ENCODE data around the gene ZNRF2. TPM values are rescaled to one million over a fixed set of nuclear protein-coding genes. Genes with fewer than 3 reads are reported as not detected.

ZNRF2 gene
- total and polyA plus RNA-seq, 5 experiments from 2014 or later: 1.1 to 29.4 (median 2.3) TPM

DNA sequence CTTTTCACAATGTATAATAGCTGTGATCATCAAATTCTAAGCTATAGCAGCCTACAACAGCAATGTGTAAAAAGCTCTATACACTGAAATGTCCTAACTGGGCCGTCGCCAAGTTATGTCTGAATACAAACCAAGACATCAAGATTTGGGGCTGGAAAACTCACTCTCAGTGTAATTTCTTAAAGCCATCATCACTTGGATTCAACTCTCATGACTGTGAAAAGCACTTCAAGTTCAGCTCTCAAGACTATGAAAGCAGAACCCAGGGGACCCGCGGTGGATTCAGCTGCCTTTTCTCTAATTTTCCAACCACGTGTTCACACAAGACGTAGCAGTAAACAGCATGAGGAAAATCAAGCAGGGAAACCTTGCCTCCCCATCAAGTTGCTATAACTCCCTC is 15.8 kb upstream of the ZNRF2 start:
- Mint-ChIP-seq H3K9me3 (no peaks in the 10 kb centered on the region), H3K4me1 (peaks cover 0 to 1% (median 0%) of the 10 kb centered on the region in 4 donors), H3K27ac (no peak overlapping the region), H3K36me3 (no peaks in the 10 kb centered on the region), H3K27me3 (peaks cover 0 to 6% (median 0%) of the 10 kb centered on the region in 5 donors), H3K4me3 (no peak overlapping the region)
- POLR2A ChIA-PET: no interaction called here
- no peak for ATAC-seq
- no peak for DNase-seq

GRCh38 chr7:30269490-30269889 is 14.9 kb upstream of the ZNRF2 start:
- DNase-seq (no peak), ATAC-seq (no peak)
- Mint-ChIP-seq H3K36me3 (no peaks in the 10 kb centered on the region), H3K9me3 (no peaks in the 10 kb centered on the region), H3K27me3 (peaks cover 0 to 6% (median 0%) of the 10 kb centered on the region in 5 donors), H3K4me1 (peaks cover 0 to 1% (median 0%) of the 10 kb centered on the region in 4 donors), H3K4me3 (no peak overlapping the region), H3K27ac (no peak overlapping the region)
- POLR2A ChIA-PET: no interaction called here

GRCh38 chr7:30270921-30271320 is 13.5 kb upstream of the ZNRF2 start:
- POLR2A ChIA-PET: no interaction called here
- H3K27me3 Mint-ChIP-seq: no peaks in the 10 kb centered on the region

GRCh38 chr7:30272126-30272525 is 12.3 kb upstream of the ZNRF2 start:
- H3K27ac Mint-ChIP-seq: no peak overlapping the region
- POLR2A ChIA-PET: no interaction called here
- no peaks in the 10 kb centered on the region for H3K36me3 Mint-ChIP-seq
- ATAC-seq: no peak
- H3K9me3 Mint-ChIP-seq: no peaks in the 10 kb centered on the region
- peaks cover 0 to under 1% (median 0%) of the 10 kb centered on the region in 4 donors for H3K4me1 Mint-ChIP-seq
- no peak for DNase-seq
- no peaks in the 10 kb centered on the region for H3K27me3 Mint-ChIP-seq
- H3K4me3 Mint-ChIP-seq: no peak overlapping the region

More at GRCh38 chr7:30270921-30271320, 13.5 kb upstream of the ZNRF2 start:
- no peaks in the 10 kb centered on the region for H3K36me3 Mint-ChIP-seq
- ATAC-seq: no peak
- no peak for DNase-seq
- peaks cover 0 to 1% (median 0%) of the 10 kb centered on the region in 4 donors for H3K4me1 Mint-ChIP-seq
- no peaks in the 10 kb centered on the region for H3K9me3 Mint-ChIP-seq
- no peak overlapping the region for H3K4me3 Mint-ChIP-seq
- no peak overlapping the region for H3K27ac Mint-ChIP-seq

- no peak for ATAC-seq
- H3K4me1 Mint-ChIP-seq: peaks cover 0 to 1% (median 0%) of the 10 kb centered on the region in 4 donors
- no peak overlapping the region for H3K27ac Mint-ChIP-seq
- no peaks in the 10 kb centered on the region for H3K9me3 Mint-ChIP-seq
- POLR2A ChIA-PET: interaction anchor here (1.2 kb wide), 1 partner anchor 13 kb away, joined by 3 read pairs; no protein-coding TSS in a partner anchor
- no peak for DNase-seq
- peaks cover 0 to 4% (median 0%) of the 10 kb centered on the region in 5 donors for H3K27me3 Mint-ChIP-seq
- no peaks in the 10 kb centered on the region for H3K36me3 Mint-ChIP-seq
- H3K4me3 Mint-ChIP-seq: no peak overlapping the region
Observed at GRCh38 chr7:30273552-30273951, 10.8 kb upstream of the ZNRF2 start.

DNA sequence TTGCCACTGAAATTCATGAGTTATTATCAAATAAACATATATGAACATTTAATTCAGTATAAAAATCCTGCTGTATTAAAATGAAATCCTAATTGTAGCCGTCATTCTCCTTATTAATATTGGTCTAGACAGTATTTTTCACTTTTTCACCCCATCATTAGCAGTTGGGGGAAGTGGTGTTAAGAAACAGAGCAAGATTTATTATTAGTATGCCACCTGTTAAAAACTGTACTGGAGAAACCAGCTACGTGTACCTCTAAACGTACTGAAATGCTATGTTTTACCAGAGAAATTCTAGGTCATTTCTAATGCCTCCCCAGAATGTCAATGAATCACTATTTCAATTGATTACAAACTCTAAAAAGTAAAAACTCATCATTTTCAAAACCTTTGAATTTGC is 9.8 kb upstream of the ZNRF2 start:
- no peak overlapping the region for H3K4me3 Mint-ChIP-seq
- no peak for ATAC-seq
- peaks cover 0 to 4% (median 0%) of the 10 kb centered on the region in 5 donors for H3K27me3 Mint-ChIP-seq
- no peak for DNase-seq
- peaks cover 6 to 11% (median 7%) of the 10 kb centered on the region in 4 donors for H3K4me1 Mint-ChIP-seq
- H3K9me3 Mint-ChIP-seq: no peaks in the 10 kb centered on the region
- POLR2A ChIA-PET: no interaction called here
- no peak overlapping the region for H3K27ac Mint-ChIP-seq
- H3K36me3 Mint-ChIP-seq: no peaks in the 10 kb centered on the region

DNA sequence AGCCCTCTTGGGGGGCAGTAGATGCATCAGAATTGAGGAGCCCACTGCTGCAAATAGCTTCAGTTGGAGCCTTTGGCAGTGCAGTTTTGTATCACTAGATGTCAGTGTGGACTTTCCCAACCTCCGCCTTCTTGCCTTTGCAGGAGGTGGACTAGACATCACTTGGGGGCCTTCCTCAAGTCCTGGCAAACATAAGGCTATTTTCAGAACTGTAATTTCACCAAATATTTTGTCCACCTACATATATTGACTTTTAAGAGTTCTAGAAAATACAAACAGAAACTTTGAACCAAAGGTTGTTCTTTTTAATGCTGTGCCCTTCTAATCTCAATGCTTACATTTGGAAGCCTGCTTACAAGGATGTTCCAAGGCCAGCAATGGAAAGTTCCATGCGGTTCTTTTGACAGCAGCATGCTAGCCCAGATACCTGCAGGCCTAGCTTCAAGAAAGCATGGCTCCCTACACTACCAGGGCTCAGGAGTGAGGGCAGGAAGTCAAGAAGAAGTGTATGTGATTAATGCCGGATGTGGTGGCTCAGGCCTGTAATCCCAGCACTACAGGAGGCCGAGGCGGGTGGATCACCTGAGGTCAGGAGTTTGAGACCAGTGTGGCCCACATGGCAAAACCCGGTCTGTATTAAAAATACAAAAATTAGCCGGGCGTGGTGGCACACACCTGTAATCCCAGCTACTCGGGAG is 8.0 kb upstream of the ZNRF2 start:
- H3K27me3 Mint-ChIP-seq: peaks cover 0 to 4% (median 0%) of the 10 kb centered on the region in 5 donors
- ATAC-seq (peak; percentile 83 to 92), DNase-seq (peak; percentile 7 to 78 (median 53))
- H3K36me3 Mint-ChIP-seq: no peaks in the 10 kb centered on the region
- H3K9me3 Mint-ChIP-seq: no peaks in the 10 kb centered on the region
- no peak overlapping the region for H3K4me3 Mint-ChIP-seq
- peak overlapping the region in 1 of 10 donors; percentile 22 for H3K27ac Mint-ChIP-seq
- POLR2A ChIA-PET: interaction anchor here (0.8 kb wide), 1 partner anchor 72 kb away, joined by 5 read pairs; no protein-coding TSS in a partner anchor
- peaks cover 6 to 15% (median 8%) of the 10 kb centered on the region in 4 donors for H3K4me1 Mint-ChIP-seq

- Mint-ChIP-seq H3K27ac (peak overlapping the region in 2 of 10 donors; percentile 45 to 48), H3K27me3 (peaks cover 0 to 4% (median 0%) of the 10 kb centered on the region in 5 donors), H3K4me3 (no peak overlapping the region), H3K36me3 (no peaks in the 10 kb centered on the region), H3K4me1 (peaks cover 8 to 18% (median 9%) of the 10 kb centered on the region in 4 donors), H3K9me3 (no peaks in the 10 kb centered on the region)
- no peak for DNase-seq
- POLR2A ChIA-PET: interaction anchor here (1.1 kb wide), 1 partner anchor 74 kb away, joined by 3 read pairs; no protein-coding TSS in a partner anchor
- ATAC-seq: no peak
Observed at GRCh38 chr7:30278376-30278775, 6.0 kb upstream of the ZNRF2 start.

GRCh38 chr7:30278849-30279652 is 5.3 kb upstream of the ZNRF2 start:
- Mint-ChIP-seq H3K4me3 (no peak overlapping the region), H3K9me3 (no peaks in the 10 kb centered on the region), H3K4me1 (peaks cover 9 to 20% (median 12%) of the 10 kb centered on the region in 4 donors), H3K36me3 (no peaks in the 10 kb centered on the region), H3K27me3 (peaks cover 0 to 4% (median 0%) of the 10 kb centered on the region in 5 donors), H3K27ac (peak overlapping the region in 4 of 10 donors; percentile 21 to 54 (median 51))
- POLR2A ChIA-PET: interaction anchor here (1.1 kb wide), 1 partner anchor 73 kb away, joined by 3 read pairs; no protein-coding TSS in a partner anchor
- DNase-seq (no peak), ATAC-seq (no peak)

GRCh38 chr7:30279653-30279904 is 4.8 kb upstream of the ZNRF2 start:
- ATAC-seq (no peak), DNase-seq (no peak)
- Mint-ChIP-seq H3K9me3 (no peaks in the 10 kb centered on the region), H3K4me3 (no peak overlapping the region), H3K27me3 (peaks cover 0 to 4% (median 0%) of the 10 kb centered on the region in 5 donors), H3K27ac (peak overlapping the region in 3 of 10 donors; percentile 21 to 54 (median 54)), H3K4me1 (peaks cover 9 to 22% (median 13%) of the 10 kb centered on the region in 4 donors), H3K36me3 (no peaks in the 10 kb centered on the region)
- POLR2A ChIA-PET: no interaction called here

DNA sequence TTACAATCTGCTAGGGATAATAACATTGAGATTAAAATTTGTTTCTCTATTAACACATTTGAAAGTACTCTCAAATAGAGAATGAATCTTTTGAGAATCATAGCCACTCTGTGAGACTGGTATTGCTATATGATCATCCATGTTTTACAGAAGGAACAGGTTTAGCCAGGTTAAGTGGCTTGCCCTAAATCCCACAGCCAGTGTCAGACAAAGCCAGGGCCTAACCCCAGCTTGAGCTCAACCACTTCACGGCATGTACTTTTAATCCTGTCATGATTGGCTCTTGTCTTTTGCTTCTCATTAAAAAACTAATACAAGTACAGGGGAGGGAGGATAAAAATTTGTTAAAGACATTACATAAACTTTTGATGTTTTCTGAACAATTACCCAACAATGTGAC is 3.8 kb upstream of the ZNRF2 start:
- ATAC-seq: no peak
- POLR2A ChIA-PET: no interaction called here
- Mint-ChIP-seq H3K4me3 (no peak overlapping the region), H3K27me3 (peaks cover 0 to 4% (median 0%) of the 10 kb centered on the region in 5 donors), H3K27ac (no peak overlapping the region), H3K36me3 (no peaks in the 10 kb centered on the region), H3K4me1 (peaks cover 9 to 22% (median 13%) of the 10 kb centered on the region in 4 donors), H3K9me3 (no peaks in the 10 kb centered on the region)
- DNase-seq: no peak

DNA sequence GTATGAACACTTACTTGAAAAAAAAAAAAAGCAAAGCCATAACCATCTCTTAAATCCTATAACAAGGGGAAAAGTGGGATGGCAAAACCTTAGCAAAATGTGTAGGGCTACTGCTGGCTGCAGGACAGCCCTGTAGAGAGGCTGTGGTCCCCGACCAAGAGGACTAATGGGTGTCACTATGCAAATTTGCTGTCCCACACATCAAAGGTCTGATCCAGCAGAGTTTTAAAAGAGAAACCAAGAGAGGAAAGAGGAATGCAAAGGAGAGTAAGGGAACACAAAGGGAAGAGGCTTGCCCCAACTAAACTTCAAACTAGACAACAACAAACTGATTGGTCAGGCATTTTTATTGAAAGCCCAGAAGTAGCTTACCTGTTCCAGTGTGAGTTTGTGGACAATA is 3.1 kb upstream of the ZNRF2 start:
- H3K27ac Mint-ChIP-seq: peak overlapping the region in 3 of 10 donors; percentile 11 to 53 (median 40)
- H3K4me3 Mint-ChIP-seq: peak overlapping the region in 1 of 10 donors; percentile 19
- POLR2A ChIA-PET: interaction anchor here (1.4 kb wide), 1 partner anchor 67 kb away, joined by 3 read pairs; no protein-coding TSS in a partner anchor
- no peaks in the 10 kb centered on the region for H3K36me3 Mint-ChIP-seq
- ATAC-seq (no peak), DNase-seq (no peak)
- H3K27me3 Mint-ChIP-seq: peaks cover 0 to 4% (median 0%) of the 10 kb centered on the region in 5 donors
- peaks cover 0 to 5% (median 0%) of the 10 kb centered on the region in 9 donors for H3K9me3 Mint-ChIP-seq
- peaks cover 15 to 27% (median 17%) of the 10 kb centered on the region in 4 donors for H3K4me1 Mint-ChIP-seq

DNA sequence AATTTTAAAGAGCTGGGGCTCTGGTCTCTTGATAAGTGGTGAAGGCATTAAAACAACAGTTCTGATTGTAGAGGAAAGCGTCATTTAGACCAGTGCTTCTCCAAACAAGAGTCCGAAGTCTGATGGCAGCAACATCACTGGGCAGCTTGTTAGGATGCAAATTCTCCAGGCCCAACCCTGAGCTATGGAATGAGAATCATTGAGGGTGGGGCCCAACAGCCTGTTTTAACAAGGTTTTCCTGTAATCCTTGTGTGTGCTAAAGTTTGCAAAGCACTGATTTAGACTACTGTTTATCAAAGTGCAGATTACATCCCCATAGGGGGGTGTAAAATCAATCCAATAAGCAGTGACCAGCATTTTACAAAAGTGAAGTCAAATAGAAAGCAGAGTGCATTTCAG is 2.6 kb upstream of the ZNRF2 start:
- H3K4me3 Mint-ChIP-seq: no peak overlapping the region
- H3K27ac Mint-ChIP-seq: no peak overlapping the region
- peaks cover 0 to 10% (median 0%) of the 10 kb centered on the region in 9 donors for H3K9me3 Mint-ChIP-seq
- H3K4me1 Mint-ChIP-seq: peaks cover 20 to 32% (median 22%) of the 10 kb centered on the region in 4 donors
- H3K36me3 Mint-ChIP-seq: no peaks in the 10 kb centered on the region
- DNase-seq (no peak), ATAC-seq (no peak)
- POLR2A ChIA-PET: interaction anchor here (1.4 kb wide), 1 partner anchor 67 kb away, joined by 3 read pairs; no protein-coding TSS in a partner anchor
- H3K27me3 Mint-ChIP-seq: peaks cover 0 to 4% (median 0%) of the 10 kb centered on the region in 5 donors

All from naive thymus-derived CD8-positive, alpha-beta T cell (primary cell).